Heart left ventricle (tissue), 16 donors: ENCODE measurements around the gene ATP2C1. TPM values are rescaled to one million over a fixed set of nuclear protein-coding genes. Genes with fewer than 3 reads are reported as not detected.

Experiments
- ATAC-seq, 4 donors: fragments of 200-7000 bp; cut with Tn5 transposase; one replicate each; pipeline ENCODE4 v1.9.1; 2020 to 2022; ENCODE audit warnings: moderate library complexity in 4 of 4, mild to moderate bottlenecking in 3 of 4, moderate number of reproducible peaks in 1 of 4
- DNase-seq, 5 donors: peaks; one replicate each; pipeline ENCODE4 v3.0.0-alpha.2; 2020
- H3K27ac ChIP-seq, 12 donors: fragments of 200-600 bp; sonication (generic) in 4 of 12; one replicate each; pipeline versions ENCODE4 v1.5.0 to v1.8.0; 2016 to 2022; ENCODE audit warnings: mild to moderate bottlenecking in 2 of 12
- H3K27me3 ChIP-seq, 9 donors: fragments of 200-600 bp; sonication (generic) in 2 of 9; one replicate each; pipeline versions ENCODE4 v1.5.1 to v1.8.0; 2016 to 2022; ENCODE audit warnings: mild to moderate bottlenecking in 3 of 9
- H3K36me3 ChIP-seq, 9 donors: fragments of 200-600 bp; sonication (generic) in 2 of 9; one replicate each; pipeline versions ENCODE4 v1.5.0 to v1.8.0; 2018 to 2022; ENCODE audit warnings: mild to moderate bottlenecking in 2 of 9
- H3K4me1 ChIP-seq, 12 donors: fragments of 200-600 bp; sonication (generic) in 4 of 12; one replicate each; pipeline versions ENCODE4 v1.5.0 to v1.8.0; 2016 to 2022; ENCODE audit warnings: mild to moderate bottlenecking in 3 of 12
- H3K4me3 ChIP-seq, 12 donors: fragments of 200-600 bp; sonication (generic) in 4 of 12; one replicate each; pipeline versions ENCODE4 v1.5.0 to v1.8.0; 2017 to 2022; ENCODE audit warnings: mild to moderate bottlenecking in 9 of 12, moderate library complexity in 4 of 12
- H3K9me3 ChIP-seq, 12 donors: fragments of 200-600 bp; sonication (generic) in 4 of 12; one replicate each; pipeline versions ENCODE4 v1.5.0 to v1.8.0; 2016 to 2022; ENCODE audit warnings: mild to moderate bottlenecking in 1 of 12
- POLR2A ChIP-seq, 2 donors: fragments of 450-650 bp; IDR thresholded peaks; one replicate each; pipeline ENCODE4 v1.6.1; 2017; ENCODE audit warnings: antibody characterized with exemption in 2 of 2, mild to moderate bottlenecking in 2 of 2, moderate library complexity in 2 of 2
- WGBS, 4 donors: extraction: QIAGEN DNeasy Blood & Tissue Kit in 2 of 4; methylation state at CpG; one replicate each; pipeline versions ENCODE4 v1.1.5 to v1.1.7; 2013 to 2018; 5-methylcytosine and 5-hydroxymethylcytosine counted together
- intact Hi-C, 10 donors: fragments of 100-400 bp; cut with DNase I; formaldehyde crosslinking; loops; one replicate each; pipeline versions ENCODE4 v1.11.1 to v1.14.2; 2022
- polyA plus RNA-seq, 2 donors: library from polyadenylated mRNA; stranded (reverse); fragments of 200-250 nt; gene quantifications; one replicate each; pipeline ENCODE4 v1.2.3, GENCODE V29; 2013
- total RNA-seq, 9 donors: library from RNA; depleted of rRNA in 2 of 9; stranded (reverse); fragments of >200 nt in 2 of 9; fragmentation: NEBNext Ultra II Directional in 3 of 9; extraction: Animal tissue kit (Norgen Biotek cat#: 25700) in 3 of 9; gene quantifications; one replicate each; pipeline versions ENCODE4 v1.1.0 to v1.2.4, GENCODE V29; 2016 to 2023
- TF ChIP-seq, protein P1 (sequence below), 12 donors: fragments of 200-600 bp; sonication (generic) in 4 of 12; IDR thresholded peaks; one replicate each; pipeline versions ENCODE4 v1.5.0 to v1.8.0; 2018 to 2022; ENCODE audit warnings: antibody characterized with exemption in 12 of 12, mild to moderate bottlenecking in 5 of 12
- donor health status: ischemic (EF 13 %, LVEDD 7.1; RV severe dilation, severe dysfunction).
- donor health status: healthy with polysubstance abuse.
- donor health status: DM: no; HTN: yes; CAD: no.
- donor health status: DM: no; HTN: no; CAD: no.
- donor health status: ischemic (EF 25% LVEDD 6.9; RV normal size, moderate dysfunction).
- donor health status: ischemic (EF 25% LVEDD 5.7; RV mildly dilated, moderate dysfunction).
- donor health status: healthy.
- donor health status: DM: yes; HTN: yes; CAD: no.
- donor health status: ischemic (EF 35%, LVEDD 5.7; RV mildly dilated, moderate dysfunction).
- donor health status: nonischemic (EF 11% LVEDD 7.7; RV severe dilation, severe dysfunction).
- donor health status: DM: yes; HTN: yes; CAD: no.
- donor health status: PGD.
- donor health status: ischemic (EF 29% LVEDD 5.4; RV normal size, mild dysfunction).
- donor health status: nonischemic (EF 23%, LVEDD 6.1; RV moderate dilation, normal function).

The ATP2C1 gene
- total and polyA plus RNA-seq, 11 donors: 26.1 to 74.4 (median 60.1) TPM

DNA sequence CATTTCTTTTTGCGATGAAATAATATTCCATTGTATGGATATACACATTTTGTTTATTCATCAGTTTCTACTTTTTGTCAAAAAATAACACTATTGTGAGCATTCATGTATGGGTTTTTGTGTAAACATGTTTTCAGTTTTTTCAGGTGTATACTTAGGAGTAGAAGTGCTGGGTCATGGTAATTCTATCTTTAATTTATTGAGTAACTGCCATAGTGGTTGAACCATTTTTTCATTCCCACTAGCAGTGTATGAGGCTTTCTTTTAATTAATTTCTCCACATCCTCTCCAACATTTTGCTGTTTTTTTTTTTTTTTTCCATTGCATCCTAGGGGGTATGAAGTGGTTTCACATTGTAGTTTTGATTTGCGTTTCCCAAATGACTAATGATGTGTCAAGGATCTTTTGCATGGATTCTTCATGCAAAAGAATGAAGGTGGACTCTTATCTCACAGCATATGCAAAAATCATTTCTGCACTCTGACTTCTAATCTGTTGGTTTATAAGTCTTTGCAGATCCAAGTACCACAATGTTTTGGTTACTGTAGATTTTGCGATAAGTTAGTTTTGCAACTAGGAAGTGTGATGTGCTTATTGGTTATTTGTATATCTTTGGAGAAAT lies 12.6 kb downstream of the ATP2C1 start:
- no peak overlapping the region for H3K27ac ChIP-seq
- no peak overlapping the region for H3K4me3 ChIP-seq
- H3K9me3 ChIP-seq: no peaks in the 10 kb centered on the region
- WGBS, 4 donors: 90 to 97% (median 95%) methylated on average over 3 of the region's 3 CpGs
- intact Hi-C loops: no loop called here
- TF ChIP-seq, protein P1, sequence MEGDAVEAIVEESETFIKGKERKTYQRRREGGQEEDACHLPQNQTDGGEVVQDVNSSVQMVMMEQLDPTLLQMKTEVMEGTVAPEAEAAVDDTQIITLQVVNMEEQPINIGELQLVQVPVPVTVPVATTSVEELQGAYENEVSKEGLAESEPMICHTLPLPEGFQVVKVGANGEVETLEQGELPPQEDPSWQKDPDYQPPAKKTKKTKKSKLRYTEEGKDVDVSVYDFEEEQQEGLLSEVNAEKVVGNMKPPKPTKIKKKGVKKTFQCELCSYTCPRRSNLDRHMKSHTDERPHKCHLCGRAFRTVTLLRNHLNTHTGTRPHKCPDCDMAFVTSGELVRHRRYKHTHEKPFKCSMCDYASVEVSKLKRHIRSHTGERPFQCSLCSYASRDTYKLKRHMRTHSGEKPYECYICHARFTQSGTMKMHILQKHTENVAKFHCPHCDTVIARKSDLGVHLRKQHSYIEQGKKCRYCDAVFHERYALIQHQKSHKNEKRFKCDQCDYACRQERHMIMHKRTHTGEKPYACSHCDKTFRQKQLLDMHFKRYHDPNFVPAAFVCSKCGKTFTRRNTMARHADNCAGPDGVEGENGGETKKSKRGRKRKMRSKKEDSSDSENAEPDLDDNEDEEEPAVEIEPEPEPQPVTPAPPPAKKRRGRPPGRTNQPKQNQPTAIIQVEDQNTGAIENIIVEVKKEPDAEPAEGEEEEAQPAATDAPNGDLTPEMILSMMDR (IDR thresholded peaks at IDR 0.05): no peak
- TF ChIP-seq POLR2A (IDR thresholded peaks at IDR 0.05): no peak
- peaks cover 4 to 53% (median 23%) of the 10 kb centered on the region in 12 donors for H3K4me1 ChIP-seq
- no peaks in the 10 kb centered on the region for H3K27me3 ChIP-seq
- ATAC-seq (no peak), DNase-seq (no peak)
- no peaks in the 10 kb centered on the region for H3K36me3 ChIP-seq

DNA sequence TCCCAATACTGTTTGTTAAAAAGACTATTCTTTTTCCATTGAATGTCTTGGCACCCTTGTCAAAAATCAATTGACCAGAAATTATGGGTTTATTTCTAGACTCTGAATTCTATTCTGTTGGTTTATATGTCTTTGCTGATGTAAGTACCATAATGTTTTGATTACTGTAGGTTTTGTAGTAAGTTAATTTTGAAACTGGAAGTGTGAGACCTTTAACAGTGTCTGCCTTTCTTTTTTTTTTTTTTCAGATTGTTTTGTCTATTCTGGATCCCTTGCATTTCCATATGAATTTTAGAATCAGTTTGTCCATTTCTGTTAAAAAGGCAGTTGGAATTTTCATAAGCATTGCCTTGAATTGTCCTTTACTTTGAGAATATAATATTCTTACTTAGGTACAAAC lies 13.6 kb downstream of the ATP2C1 start:
- intact Hi-C loops: no loop called here
- no peak for ATAC-seq
- TF ChIP-seq POLR2A (IDR thresholded peaks at IDR 0.05): no peak
- TF ChIP-seq, protein P1 (IDR thresholded peaks at IDR 0.05): no peak
- Histone ChIP-seq H3K4me1 (peaks cover 4 to 47% (median 22%) of the 10 kb centered on the region in 12 donors), H3K9me3 (no peaks in the 10 kb centered on the region), H3K4me3 (no peak overlapping the region), H3K27ac (no peak overlapping the region), H3K36me3 (no peaks in the 10 kb centered on the region), H3K27me3 (no peaks in the 10 kb centered on the region)
- DNase-seq: no peak

DNA sequence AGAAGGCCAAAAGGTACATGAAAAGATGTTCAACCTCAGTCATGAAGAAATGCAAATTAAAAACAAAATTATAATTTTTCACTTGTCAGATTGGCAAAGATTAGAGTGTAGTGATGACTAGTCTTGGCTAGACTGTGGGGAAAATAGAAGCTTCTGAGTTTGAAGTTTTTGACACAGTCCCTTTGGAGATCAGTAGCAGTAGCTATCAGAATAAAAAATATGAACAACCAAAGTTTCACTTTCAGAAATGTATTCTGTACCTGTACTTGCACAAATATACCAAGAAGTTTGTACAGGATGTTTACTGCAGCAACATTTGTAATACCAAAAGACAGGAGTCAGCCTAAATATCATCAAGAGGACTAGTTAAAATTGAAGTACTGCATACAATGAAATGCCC lies 14.1 kb downstream of the ATP2C1 start:
- TF ChIP-seq, protein P1 (IDR thresholded peaks at IDR 0.05): no peak
- no peak for TF ChIP-seq POLR2A (IDR thresholded peaks at IDR 0.05)
- DNase-seq (no peak), ATAC-seq (no peak)
- Histone ChIP-seq H3K9me3 (no peaks in the 10 kb centered on the region), H3K4me1 (peaks cover 4 to 47% (median 22%) of the 10 kb centered on the region in 12 donors), H3K27me3 (no peaks in the 10 kb centered on the region), H3K4me3 (no peak overlapping the region), H3K36me3 (no peaks in the 10 kb centered on the region), H3K27ac (no peak overlapping the region)
- intact Hi-C loops: no loop called here

DNA sequence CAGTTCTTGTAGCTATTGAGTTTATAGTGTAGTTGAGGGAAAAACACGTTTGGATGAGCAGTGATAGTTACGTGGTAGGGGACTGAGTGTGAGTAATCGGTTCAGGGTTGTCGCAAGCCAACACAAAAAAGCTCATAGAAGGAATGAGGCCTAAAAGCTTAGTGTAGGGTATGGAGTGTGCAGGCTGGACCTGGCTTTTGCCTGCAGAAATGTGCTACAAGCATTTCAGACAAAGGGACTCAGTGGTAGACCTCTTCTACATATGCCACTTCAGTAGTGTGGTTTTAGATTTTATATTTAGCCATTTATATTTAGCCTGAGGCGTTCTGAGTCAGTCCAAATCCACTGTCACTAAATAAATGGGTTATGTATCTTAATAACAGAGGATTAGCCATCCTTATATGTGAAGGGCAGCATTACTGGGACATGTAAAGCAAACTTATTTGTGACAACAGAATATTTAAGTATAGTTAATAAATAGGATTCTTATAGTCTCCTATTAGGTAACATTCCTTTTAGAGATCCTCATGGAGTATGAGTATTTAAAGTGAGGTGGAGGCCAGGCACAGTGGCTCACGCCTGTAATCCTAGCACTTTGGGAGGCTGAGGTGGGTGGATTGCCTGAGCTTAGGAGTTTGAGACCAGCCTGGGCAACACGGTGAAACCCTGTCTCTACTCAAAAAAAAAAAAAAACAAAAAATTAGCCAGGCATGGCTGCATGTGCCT lies 21.8 kb downstream of the ATP2C1 start:
- WGBS, 4 donors: 66 to 77% (median 72%) methylated on average over 7 of the region's 7 CpGs
- Histone ChIP-seq H3K4me3 (no peak overlapping the region), H3K27ac (peak overlapping the region in 11 of 12 donors; percentile 6 to 68 (median 44)), H3K36me3 (no peaks in the 10 kb centered on the region), H3K4me1 (peaks cover 0 to 29% (median 16%) of the 10 kb centered on the region in 12 donors), H3K27me3 (no peaks in the 10 kb centered on the region), H3K9me3 (peaks cover 0 to 20% (median 0%) of the 10 kb centered on the region in 12 donors)
- DNase-seq: no peak
- TF ChIP-seq POLR2A (IDR thresholded peaks at IDR 0.05): no peak
- TF ChIP-seq, protein P1 (IDR thresholded peaks at IDR 0.05): no peak
- peak; percentile 69 to 89 (median 86) for ATAC-seq
- intact Hi-C loops: no loop called here
